WTC11 (cell line): Measurements from ENCODE around the gene TMEM256.

Experiments
- AFF4 ChIP-seq: sonication (generic); formaldehyde crosslinking; IDR thresholded peaks from 2 replicates; pipeline ENCODE4 v1.8.1; 2023; ENCODE audit warnings: mild to moderate bottlenecking, missing genetic modification reagents, borderline replicate concordance
- ATF1 ChIP-seq: sonication (generic); formaldehyde crosslinking; IDR thresholded peaks from 2 replicates; pipeline ENCODE4 v1.8.1; 2023; ENCODE audit warnings: mild to moderate bottlenecking, moderate library complexity, missing genetic modification reagents
- CTCF ChIP-seq: fragments of 200-600 bp; IDR thresholded peaks from 2 replicates; pipeline ENCODE4 v1.8.0; 2022; ENCODE audit warnings: antibody characterized with exemption
- ETV6 ChIP-seq: sonication (generic); formaldehyde crosslinking; IDR thresholded peaks from 2 replicates; pipeline ENCODE4 v1.8.1; 2022; ENCODE audit warnings: mild to moderate bottlenecking, missing genetic modification reagents
- GABPB1 ChIP-seq: sonication (generic); formaldehyde crosslinking; IDR thresholded peaks from 2 replicates; pipeline ENCODE4 v1.8.1; 2023; ENCODE audit warnings: mild to moderate bottlenecking, missing genetic modification reagents
- JUN ChIP-seq: sonication (generic); formaldehyde crosslinking; IDR thresholded peaks from 2 replicates; pipeline ENCODE4 v1.8.0; 2023; ENCODE audit warnings: mild to moderate bottlenecking, missing genetic modification reagents
- KAT7 ChIP-seq: sonication (generic); formaldehyde crosslinking; IDR thresholded peaks from 2 replicates; pipeline ENCODE4 v1.8.1; 2023; ENCODE audit warnings: missing genetic modification reagents, mild to moderate bottlenecking, borderline replicate concordance
- MAX ChIP-seq: sonication (generic); formaldehyde crosslinking; IDR thresholded peaks from 2 replicates; pipeline ENCODE4 v1.8.0; 2022; ENCODE audit warnings: mild to moderate bottlenecking, missing genetic modification reagents
- NFATC4 ChIP-seq: fragments of 250-450 bp; sonication (Bioruptor Pico); IDR thresholded peaks from 2 replicates; pipeline ENCODE4 v1.9.0; 2021; ENCODE audit warnings: mild to moderate bottlenecking
- NR3C1 ChIP-seq: sonication (generic); formaldehyde crosslinking; conservative IDR thresholded peaks from 2 replicates; pipeline ENCODE4 v1.8.1; 2023; ENCODE audit warnings: low read depth, mild to moderate bottlenecking, missing genetic modification reagents
- TEAD4 ChIP-seq: sonication (generic); formaldehyde crosslinking; IDR thresholded peaks from 2 replicates; pipeline ENCODE4 v1.8.0; 2022; ENCODE audit warnings: mild to moderate bottlenecking, missing genetic modification reagents
- USF1 ChIP-seq: sonication (generic); formaldehyde crosslinking; IDR thresholded peaks from 2 replicates; pipeline ENCODE4 v1.8.0; 2022; ENCODE audit warnings: mild to moderate bottlenecking, missing genetic modification reagents
- ZNF138 ChIP-seq: sonication (generic); formaldehyde crosslinking; conservative IDR thresholded peaks from 2 replicates; pipeline ENCODE4 v1.8.1; 2022; ENCODE audit warnings: mild to moderate bottlenecking, moderate library complexity, missing genetic modification reagents
- ZNF232 ChIP-seq: sonication (generic); formaldehyde crosslinking; IDR thresholded peaks from 2 replicates; pipeline ENCODE4 v1.8.0; 2022; ENCODE audit warnings: mild to moderate bottlenecking, missing genetic modification reagents

- TF ChIP-seq CTCF (no peak), ZNF232 (CRISPR knock-in tag) (no peak), TEAD4 (CRISPR knock-in tag) (peak; percentile 39; the same call in 1 of the 2 replicates), NR3C1 (CRISPR knock-in tag) (no peak), ETV6 (CRISPR knock-in tag) (0 out of 2 replicates have a peak, but pooled peaks have one; percentile 40), JUN (CRISPR knock-in tag) (no peak), ZNF138 (CRISPR knock-in tag) (no peak), AFF4 (CRISPR knock-in tag) (no peak), MAX (no peak), USF1 (CRISPR knock-in tag) (peak; percentile 16; the same call in 1 of the 2 replicates), NFATC4 (CRISPR knock-in tag) (no peak), GABPB1 (CRISPR knock-in tag) (no peak), KAT7 (CRISPR knock-in tag) (no peak), ATF1 (CRISPR knock-in tag) (no peak)
Measured at GRCh38 chr17:7380855-7381683, 22.8 kb downstream of the TMEM256 start, which contains the start of gene TNK1.
